HG03342 (cell line): ENCODE results near the gene MACROD2.

ENCODE experiments used
- ATAC-seq: cut with Tn5 transposase; IDR thresholded peaks from one replicate; pipeline ENCODE4 v1.9.1; 2021; ENCODE audit warnings: mild to moderate bottlenecking, moderate library complexity; ENCODE audit not compliant: unreplicated experiment

The MACROD2 gene

DNA sequence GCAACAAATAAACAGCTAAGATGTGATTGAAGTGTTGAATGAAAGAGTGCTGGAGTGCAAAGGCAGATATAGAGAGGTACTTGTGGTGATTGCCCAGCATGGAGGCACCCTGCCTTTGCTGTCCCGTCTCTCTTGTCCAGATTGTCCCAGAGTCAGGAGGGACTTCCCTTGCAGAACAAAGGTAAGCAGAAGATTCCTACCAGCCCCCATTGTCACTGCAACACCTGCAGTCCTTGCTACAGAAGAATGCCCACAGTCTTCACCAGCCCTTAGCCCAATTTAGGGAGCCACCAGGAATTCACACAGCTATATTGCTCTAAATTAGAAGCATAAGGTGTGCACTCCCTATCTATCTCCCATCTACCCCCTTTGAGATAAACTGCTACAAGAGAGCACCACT lies 2086.1 kb downstream of the MACROD2 start:
- ATAC-seq: no peak

DNA sequence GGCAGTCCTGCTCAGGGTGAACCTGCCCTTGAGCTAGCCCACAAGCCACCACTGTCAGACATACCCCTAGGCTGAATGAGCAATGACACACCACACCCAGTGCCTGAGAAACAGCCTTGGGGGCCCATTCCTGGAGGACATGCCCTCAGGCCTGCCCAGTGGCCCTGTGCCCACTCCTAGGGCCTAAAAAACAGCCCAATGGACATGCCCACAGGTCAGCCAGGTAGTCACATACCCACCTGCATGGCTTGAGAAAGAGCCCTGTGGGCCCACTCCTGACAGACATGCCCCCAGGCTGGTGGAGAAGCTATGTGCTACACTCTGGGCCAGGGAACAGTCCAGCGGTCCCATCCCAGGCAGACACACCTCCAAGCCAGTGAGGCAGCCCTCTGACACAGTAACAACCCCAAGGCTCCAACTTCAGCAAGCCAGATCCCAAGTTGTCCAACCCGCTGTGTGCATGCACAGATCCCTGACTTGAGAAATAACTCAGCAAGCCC lies 2086.8 kb downstream of the MACROD2 start:
- no peak for ATAC-seq

DNA sequence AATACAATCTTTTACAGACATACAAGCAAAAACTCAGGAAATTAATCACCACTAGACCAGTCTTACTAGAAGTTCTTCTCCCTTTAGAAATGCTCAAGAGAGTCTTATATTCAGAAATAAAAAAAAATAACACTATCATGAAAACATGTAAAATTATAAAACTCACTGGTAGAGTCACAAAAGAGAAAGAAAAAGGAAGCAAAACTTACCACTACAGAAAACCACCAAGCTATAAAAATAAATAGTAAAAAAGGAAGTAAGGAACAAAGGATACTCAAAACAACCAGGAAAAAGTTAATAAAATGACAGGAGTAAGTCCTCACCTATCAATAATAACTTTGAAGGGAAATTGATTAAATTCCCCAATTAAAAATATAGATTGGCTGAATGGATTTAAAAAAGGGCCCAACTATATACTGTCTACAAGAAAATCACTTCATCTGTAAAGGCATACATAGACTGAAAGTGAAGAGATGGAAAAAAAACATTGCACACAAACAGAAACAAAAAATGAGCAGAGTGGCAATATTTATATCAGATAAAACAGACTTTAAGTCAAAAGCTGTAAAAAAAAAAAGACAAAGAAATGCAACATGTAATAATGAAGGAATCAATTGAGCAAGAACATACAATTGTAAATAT lies 2088.4 kb downstream of the MACROD2 start:
- ATAC-seq: no peak

DNA sequence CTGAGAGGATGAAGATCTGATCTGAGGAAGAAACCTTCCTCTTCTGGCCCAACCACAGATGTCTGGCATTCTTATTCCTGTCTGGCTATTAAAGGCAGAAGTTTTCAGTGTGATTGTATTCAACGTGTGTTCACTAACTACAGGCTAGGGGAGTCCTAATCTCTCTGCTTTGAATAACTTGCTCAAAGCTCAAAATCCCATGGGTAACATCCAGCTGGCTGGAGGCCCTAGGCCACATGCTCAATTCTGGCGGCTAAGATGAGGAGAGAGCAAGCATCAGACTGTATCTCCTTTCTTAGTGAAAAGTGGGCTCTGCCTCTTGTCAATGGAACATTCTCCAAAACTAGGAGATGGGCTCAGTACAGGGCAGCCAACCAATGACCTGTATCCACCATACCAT lies 2099.9 kb downstream of the MACROD2 start:
- ATAC-seq: no peak

GRCh38 chr20:16096756-16097326 lies 2101.5 kb downstream of the MACROD2 start:
- ATAC-seq: no peak

- no peak for ATAC-seq
Measured at GRCh38 chr20:16097788-16098187, 2102.5 kb downstream of the MACROD2 start.

- no peak for ATAC-seq
Measured at GRCh38 chr20:16098890-16099639, 2103.7 kb downstream of the MACROD2 start.

DNA sequence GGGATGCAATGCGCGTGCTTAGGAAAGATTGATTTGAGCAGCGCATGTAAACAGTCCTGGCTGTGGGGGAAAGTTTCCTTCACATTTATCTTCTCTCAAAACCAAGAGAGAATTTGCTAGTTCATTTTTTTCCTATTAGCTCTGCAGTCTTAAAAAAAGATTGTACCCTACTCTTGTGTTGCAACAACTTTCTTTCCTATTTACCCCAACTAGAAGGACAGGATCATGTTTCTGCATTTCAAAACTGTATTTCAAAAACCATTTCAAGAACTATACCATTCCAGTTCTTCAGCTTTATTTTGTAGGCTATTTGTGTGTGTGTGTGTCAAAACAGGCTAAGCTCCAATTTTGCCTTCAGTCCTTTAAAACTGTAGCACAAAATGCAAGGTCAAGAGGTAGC lies 2104.8 kb downstream of the MACROD2 start:
- no peak for ATAC-seq

- no peak for ATAC-seq
Measured at GRCh38 chr20:16100767-16101166, 2105.5 kb downstream of the MACROD2 start.
